Stimulated activated CD8-positive, alpha-beta memory T cell treated with anti-CD3 and anti-CD28 coated beads, Interleukin-12 subunit alpha, Interleukin-12 subunit beta, amount 100 ng/mL, for 1 hour (primary cell): ENCODE results near the gene MYBPHL.
"Not testable (repeated sequence)": the region's sequence is repeated elsewhere in the genome, so short reads cannot be mapped to it uniquely, and the experiment has no call there.

Experiments
- DNase-seq: peaks from one replicate; pipeline ENCODE4 v3.0.0-alpha.2; 2020; ENCODE audit warnings: low read depth

The MYBPHL gene

DNA sequence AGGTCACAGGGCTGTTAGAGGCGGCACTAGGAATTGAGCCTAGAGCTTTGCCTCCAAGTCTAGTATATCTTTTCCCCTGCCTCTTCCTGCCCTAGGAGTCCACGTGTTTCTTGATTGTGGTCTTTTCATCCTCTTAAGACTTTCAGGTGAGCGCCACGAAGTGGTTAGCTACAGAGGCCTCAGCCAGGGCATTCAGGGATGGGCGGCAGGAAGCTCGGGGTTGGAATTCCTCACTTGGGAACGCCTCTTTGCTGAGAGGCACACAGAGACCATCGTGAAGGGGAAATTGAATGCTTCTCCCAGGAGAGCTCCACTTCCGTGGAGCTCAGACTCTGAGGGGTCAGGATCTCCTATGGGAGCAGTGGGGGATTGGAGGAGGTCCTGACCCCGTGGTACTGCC is 820 bp downstream of the MYBPHL start:
- DNase-seq, result not testable (repeated sequence)

DNA sequence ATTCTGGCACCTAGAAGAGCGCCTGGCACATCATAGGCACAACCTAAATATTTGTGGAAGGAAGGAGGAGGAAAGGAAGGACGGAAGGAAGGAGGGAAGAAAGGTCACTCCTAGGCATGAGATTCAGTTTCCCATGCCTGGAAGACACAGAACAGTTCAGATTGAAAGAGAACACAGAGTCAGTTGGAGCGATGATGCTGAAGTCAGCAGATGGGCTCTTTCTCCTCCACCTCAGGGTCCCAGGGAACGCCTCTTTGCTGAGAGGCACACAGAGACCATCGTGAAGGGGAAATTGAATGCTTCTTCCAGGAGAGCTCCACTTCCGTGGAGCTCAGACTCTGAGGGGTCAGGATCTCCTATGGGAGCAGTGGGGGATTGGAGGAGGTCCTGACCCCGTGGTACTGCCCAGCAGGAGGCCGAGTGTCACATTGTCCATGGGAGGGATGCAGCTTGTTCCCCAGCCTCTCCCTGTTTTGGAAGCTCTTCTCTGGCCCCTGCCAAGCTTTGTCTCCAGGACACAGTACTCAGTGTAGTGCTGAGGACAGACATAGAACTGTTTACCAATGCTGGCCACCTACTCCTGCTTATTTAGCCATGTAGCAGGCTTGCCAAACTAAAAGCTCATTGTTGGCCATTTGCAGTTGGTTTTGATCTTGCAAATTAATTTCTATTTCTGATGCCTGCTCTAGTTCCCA is 2.4 kb downstream of the MYBPHL start:
- DNase-seq, result no peak

DNA sequence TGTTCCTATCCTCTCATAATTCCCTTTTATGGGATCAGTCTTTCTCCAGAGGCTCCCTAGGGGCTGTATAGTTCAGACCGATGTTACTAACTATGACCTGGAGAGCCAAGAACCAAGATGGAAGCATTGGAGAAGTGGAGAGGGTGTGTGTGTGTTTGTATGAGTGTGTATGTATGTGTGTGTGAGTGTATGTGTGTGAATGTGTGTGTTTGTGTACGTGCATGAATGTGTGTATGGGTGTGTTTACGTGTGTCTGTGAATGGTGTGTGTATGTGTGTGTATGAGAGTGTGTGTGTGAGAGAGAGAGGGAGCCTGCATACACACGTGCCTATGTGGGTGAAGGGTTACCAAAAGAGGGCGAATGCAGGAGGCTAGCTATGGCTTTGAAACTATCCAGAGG is 4.9 kb downstream of the MYBPHL start:
- DNase-seq, result no peak

DNA sequence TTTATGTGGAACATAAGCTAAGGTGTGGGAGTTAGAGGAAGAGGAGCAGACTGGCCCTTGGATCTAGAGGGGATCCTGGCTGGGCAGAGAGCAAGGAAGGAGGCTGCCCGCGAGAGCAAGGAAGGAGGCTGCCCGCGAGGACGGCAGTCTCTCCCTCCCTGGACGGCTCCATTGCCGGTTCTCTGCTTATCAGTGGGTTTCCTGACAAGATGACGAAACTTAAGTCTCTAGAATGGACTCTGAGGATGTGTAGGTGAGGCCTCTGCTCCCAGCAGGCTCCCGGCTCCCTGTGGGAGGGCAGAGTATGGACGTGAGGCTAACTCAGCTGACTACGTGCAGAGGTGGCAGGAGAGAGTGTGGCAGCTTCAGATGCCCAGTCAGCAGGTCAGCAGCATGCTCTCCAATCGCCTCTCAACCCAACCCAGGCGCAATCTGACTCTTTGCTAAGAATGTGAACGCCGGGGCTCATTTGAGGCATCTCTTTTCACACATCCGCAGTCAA is 6.1 kb downstream of the MYBPHL start:
- DNase-seq, result no peak

DNA sequence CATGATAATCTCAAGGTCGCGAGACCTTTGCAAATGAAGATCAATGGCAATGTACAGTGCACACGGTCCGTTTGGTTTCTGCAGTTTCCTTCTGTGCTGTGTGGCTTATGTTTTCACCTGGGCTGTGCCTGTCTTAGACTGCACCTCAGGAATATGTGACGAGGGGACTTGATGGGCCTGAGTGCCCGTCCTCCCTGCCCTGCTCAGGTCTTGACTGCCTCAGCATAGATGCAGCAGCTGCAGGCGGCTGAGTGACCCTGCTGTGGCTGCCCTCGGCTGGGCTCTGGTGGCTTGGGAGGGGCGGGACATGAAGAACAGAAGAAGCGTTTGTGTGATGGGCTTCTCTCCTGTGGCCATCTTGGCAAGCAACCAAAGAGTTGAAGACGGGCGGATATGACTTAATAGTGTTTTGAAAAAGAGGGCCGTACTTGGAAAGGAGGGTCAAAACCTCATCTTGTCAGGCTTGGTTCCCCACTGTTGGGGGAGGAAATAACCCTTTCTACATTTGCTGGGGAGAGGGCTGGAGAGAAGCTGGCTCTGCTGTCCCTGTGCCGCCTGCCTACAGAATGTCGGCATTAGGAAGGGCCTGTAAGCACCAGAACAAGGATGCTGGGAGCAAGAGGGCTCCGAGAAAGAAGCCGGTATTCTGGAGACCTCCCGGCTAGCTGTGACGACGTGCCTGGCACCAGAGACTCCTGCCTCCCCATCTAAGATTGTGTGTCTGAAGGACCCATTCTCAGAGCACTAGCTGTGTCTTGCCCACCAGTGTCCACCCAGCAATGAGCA is 7.1 kb downstream of the MYBPHL start:
- DNase-seq, result no peak

DNA sequence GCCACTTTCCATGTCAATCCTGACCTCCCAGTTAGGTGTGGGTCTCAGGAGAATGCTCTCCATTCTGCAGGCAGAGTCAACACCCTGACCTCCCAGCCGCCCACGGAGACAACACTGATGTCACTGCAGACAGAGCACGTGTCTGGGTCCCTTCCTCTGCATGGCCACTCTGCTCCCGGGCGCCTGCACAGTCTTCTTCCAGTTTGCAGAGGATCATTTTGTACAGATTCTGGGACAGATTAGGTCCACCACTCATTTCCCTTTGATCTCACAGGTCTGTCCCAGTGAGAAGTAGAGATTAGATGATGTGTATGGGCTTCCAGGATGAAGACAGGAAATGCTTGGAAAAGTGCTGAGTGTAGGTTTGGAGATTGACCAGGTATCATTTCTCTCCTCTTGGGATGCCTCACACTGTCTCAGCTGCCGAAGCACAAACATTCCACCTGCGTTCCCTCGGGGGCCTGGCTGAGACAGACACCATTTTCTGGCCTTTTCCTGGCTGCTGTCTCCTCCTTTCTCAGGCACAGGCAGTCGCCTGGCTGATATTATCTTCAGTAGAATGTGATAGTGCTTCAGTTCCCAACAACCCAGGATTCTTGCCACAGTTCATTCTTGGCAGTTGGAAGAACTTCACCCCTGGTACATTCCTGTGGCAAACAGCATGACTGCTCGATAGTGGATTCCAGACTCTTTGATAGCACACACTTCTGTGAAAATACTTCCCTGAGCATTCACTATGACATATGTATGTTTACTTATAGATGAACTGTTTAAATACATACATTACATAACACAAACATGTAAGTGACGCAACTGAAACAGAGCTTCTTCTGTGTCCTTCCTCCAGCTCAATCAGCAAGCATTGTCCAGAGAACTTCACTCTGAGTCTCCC is 7.9 kb downstream of the MYBPHL start:
- DNase-seq, result no peak

DNA sequence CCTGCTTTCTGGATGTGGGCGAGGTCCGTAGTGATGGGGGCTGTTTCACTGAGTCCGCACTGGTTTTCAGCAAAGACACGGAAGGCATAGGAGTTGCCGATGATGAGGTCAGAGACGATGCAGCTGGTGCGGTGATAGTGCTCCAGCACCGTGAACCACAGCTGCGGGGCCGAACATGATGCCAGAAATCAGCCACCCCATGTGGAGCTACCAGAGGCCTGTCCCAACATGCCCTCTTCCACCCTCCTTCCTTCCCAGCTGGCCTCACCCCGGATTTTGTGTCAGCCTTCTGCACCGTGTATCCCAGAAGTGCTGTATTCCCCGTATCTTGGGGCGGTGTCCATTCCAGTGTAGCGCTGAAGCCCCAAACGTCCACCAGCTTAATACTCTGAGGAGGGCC is 10.0 kb downstream of the MYBPHL start:
- DNase-seq, result no peak

DNA sequence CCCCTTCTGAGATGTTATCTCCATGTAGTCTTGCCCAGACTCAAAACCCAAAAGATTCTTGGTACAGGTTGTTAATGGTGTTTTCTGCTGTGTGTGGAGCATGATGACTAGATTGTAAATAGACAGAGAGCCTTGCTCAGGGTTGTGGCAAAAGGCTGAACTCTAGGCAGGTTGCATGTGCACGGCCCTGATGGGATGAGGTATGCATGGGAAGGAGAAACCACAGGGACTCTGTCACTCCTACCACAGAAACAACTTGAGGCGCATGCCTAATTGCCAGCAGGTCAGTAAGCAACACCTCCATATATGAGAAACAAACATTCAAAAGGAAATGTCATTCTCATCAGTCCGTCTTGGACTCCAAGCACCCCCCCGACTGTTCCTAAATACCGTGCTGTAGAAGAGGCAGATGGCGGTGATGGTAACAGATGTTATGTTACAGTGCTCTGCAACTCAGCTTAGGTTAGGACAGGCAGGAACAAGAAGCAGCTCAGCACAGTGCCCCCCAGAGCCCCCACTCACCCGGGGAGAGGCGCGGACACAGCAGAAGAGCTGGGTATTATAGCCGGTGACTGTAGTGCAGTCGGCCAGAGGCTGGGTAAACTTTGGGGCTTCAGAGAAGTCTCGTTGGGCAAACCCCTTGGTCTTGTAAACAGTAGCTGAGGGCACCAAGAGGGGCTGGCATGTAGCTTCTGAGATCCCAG is 10.9 kb downstream of the MYBPHL start:
- DNase-seq, result no peak

DNA sequence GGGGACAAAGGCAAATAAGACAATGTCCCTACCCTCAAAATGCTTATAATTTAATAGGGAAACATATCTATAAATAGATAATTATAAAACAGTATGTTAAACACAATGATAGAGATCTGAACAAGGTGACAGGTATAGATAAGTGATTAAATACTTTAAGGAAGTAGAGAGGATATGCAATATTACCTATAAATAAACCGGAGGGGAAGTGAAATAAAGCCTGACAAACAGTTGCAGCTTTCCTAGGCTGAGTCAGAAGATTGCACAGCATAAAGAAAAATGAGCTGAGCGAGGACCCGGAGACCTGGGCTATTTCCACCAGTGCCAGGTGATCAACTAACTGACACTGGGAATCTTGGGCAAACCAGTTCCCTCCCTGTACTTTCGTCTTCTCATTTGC is 12.3 kb downstream of the MYBPHL start:
- no peak for DNase-seq

DNA sequence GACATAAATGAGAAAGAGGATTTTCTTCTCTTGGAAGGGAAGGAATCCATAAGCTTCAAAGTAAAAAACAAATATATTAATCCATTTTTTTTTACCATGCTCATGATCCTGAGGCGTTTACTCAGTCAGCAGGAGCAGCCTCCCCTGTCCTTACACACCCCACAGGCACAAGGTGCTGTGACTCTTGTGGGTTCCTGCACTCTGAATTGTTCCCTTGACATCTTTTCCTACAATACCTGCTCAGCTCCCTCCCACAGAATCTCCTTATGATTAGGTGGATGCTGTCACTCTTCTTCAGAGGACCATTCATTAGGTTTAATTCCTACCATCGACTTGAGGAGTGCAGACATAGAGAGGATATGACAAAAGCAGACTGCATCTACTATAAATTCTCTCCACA is 13.8 kb downstream of the MYBPHL start:
- no peak for DNase-seq

DNA sequence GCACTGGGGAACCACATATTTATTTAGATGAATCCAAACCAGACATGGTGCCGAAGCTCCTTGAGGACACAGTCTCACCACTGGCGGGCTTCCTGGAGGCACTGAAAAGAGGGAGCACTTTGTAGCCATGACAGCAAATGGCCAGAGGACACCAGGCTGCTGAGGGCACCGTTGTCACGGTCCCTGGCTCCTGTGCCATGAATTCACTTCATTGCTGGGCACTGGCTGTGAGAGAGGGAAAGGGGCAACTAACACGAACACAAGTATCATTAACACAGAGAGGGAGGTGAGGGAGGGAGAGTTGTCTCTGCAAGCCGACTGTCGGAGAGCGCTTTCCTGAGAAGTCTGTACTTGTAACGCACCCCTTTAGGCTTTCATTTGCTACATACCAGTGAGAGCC is 14.4 kb downstream of the MYBPHL start:
- DNase-seq, result no peak

DNA sequence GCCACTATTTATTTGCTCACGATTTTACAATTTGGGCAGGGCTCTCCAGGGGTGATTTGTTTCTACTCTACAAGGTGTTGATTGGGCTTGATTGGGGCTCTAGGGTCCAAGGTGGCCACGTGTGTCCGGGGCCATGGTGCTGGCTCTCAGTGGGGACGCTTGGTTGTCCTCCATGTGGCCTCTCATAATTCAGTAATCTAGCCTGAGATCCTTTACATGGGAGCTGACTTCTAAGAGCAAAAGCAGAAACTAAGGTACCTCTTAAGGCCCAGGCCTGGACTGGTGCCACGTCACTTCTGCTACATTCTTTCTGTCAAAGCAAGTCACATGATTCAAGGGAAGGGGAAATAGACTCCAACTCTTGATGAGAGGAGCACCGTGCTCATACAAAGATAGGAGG is 15.8 kb downstream of the MYBPHL start:
- no peak for DNase-seq

DNA sequence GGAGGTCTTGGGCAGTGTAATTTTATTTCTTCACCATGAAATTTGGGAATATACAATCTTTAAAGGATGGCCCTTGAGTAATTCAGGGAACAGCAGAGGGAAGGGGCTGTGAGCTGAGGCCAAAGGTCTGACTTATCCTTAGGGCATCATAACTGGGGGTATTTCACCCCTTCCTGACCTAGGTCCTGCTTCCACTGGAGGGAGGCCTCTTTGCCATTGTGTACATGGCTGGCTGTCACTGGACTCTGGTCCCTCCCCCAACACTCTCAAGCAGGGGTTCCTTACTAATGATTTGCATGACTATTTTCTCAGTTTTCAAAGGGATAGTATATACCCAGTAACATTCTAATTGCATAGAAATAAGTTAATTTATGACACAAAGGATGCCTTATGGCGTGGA is 16.7 kb downstream of the MYBPHL start:
- DNase-seq, result no peak

DNA sequence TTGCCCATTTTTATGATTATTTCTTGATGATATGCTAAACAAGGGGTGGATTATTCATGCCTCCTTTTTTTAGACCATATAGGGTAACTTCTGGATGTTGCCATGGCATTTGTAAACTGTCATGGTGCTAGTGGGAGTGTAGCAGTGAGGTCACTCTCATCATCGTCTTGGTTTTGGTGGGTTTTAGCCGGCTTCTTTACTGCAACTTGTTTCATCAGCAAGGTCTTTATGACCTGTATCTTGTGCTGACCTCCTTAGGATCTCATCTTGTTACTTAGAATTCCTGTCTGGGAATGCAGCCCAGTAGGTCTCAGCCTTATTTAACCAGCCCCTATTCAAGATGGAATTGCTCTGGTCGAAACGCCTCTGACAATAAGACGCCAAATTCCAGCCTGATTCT is 20.0 kb downstream of the MYBPHL start:
- DNase-seq, result not testable (repeated sequence)

DNA sequence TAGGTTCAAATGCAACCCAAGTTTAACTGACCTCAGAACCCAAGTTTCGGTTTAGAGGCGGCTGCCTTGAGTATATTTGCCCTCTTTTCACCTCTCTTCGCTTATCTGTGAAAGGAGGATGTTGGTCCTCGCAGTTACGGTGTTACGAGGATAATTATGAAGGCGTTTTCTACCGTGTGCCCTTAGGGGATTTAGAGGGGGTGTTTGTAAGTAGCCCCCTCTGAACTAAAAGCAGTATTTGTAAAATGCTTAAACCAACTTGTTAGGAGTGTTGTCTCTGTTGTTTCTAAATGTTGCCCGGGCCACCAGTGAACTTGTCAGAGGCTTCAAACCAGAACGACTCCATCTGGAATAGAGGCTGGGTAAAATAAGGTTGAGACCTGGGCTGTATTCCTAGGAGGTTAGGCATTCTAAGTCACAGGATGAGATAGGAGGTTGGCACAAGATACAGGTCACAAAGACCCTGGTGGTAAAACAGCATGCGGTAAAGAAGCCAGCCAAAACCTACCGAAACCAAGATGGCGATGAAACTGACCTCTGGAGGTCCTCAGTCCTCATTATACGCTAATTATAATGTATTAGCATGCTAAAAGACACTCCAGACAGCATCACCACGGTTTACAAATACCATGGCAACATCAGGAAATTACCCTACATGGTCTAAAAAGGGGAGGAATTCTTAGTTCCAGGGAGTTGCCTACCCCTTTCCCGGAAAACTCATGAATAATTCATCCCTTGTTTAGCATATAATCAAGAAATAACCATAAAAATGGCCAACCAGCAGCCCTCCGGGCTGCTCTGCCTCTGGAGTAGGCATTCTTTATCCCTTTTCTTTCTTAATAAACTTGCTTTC is 22.8 kb downstream of the MYBPHL start:
- no peak for DNase-seq

DNA sequence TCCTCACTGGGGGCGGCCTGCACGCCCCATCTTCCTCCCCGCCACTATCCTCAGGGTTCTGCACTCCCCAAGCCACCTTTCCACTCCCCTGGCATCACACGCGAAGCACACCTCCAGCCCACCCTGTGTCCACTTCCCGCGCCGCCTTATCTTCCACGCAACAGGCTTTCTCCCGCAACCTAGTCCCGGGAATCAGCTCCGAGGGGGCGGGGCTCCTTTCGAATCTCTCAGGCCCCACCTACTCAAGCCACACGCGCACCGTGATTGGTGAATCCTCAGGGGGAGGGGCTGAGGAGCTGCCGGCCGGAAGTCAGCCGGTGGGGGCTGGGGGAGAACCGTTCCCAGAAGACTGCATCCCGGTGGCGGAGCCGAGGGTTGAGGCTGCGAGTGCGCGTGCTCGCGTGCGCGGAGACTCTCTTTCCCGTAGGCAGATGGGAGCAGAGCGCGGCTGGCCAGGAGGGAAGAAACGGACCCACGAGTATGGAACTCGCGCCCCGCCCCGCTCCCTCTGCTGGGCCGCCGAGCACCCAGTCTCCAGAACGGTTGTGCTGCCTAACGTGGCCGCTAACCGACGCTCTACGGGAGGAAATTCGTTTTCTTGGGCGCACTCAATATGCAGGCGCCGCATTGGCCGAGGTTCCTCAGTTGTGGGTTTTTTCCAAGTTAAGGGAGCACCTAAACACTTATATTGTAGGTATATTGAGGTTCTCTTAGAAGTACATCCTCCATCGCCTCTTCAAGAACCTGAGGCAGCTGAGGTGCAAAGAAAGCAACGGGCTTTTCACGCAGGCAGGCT is 23.7 kb downstream of the MYBPHL start, which contains the start of gene PSRC1:
TSS of gene PSRC1 (minus strand) at position 194 of the 796 bp plus-strand sequence.
- DNase-seq, result peak; percentile 83

DNA sequence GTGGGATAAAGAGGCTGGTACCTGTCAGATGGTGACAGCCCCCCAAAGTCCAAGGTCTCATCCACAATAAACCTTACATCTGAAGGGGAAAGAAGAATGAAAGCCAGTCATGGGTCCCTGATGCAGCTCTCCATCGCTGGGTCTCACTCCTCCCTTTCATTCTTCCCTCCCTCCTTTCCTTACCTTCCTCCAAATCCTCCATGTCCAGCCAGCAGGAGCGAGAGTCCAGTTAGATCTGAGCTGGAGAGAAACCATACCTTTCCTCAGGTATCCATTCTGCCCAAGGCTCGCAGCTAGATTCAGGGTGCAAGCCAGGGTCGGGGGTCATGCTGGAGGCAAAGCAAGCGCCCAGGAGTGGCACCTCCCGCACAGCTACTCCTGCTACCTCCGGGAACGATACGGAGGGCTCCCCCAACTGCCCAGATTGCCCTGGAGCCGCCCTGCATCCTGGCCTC is 24.3 kb downstream of the MYBPHL start:
- no peak for DNase-seq

DNA sequence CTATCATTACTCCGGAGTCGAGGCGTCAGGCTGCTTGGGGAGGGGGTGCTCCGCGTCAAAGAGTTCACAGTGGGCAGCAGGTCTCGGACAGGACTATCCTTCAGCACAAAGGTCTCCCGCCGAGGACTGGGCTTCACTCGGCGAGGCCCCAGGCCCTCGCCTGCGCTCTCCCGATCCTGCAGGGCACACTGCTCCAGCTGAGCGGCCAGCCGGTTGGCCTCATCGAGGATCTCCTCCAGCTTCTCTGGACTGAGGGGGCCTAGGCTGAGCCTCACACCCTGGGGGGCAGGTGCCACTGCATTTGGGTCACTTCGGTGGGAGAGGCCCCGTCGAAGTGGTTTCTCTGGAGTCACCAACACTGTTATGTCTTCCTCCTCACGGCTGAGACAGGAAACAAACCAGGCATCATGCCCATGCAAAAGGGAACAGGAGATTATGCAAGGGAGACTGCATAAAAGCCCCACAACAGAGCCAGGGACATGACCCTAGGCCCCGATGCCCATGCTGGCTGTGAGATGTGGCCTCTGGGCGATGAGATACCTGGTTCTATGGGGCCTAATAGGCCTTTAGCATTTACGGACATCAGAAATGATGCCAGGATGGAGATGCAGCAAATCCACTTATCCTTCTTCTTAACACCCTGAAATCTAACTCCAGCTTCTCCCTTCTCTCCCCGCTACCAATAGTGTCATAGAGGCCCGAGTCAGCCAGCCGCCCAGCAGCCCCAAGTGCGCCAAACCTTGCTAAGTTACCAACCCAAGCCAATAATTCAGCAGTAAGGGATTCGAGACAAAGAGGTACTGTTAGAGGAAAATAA is 24.9 kb downstream of the MYBPHL start:
- no peak for DNase-seq

DNA sequence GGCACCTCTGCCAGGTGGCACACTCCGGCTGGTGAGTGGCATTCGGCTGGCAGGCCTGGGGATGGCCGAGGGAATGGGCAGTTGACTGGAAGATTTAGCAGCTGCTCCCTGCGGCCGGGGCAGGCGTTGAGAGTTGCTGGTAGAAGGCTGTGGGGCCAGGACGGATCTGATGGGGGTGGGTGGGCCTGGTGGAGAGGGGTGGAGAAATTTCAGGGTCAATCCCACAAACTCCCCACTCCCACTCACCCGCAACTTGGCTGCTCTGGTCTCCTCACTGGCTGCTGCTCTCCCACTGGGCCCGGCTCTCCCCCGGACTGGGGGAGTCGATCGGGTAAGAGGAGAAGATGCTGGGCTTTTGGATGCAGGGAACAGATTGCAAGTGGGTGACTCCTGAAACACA is 25.9 kb downstream of the MYBPHL start:
- no peak for DNase-seq
